Measurements from ENCODE around the gene IFI35. TPM values are rescaled to one million over a fixed set of nuclear protein-coding genes. Genes with fewer than 3 reads are reported as not detected.
"Not testable (repeated sequence)": the region's sequence is repeated elsewhere in the genome, so short reads cannot be mapped to it uniquely, and the experiment has no call there.

IFI35 gene
- total RNA-seq, 2 experiments from 2014 or later = 125 to 137 TPM

GRCh38 chr17:42982266-42982665 lies 24.3 kb upstream of the IFI35 start:
- CTCF ChIA-PET = interaction anchor here (1.2 kb wide), 1 partner anchor 16 kb away, joined by 5 read pairs; the partner anchor contains the start of gene RPL27

GRCh38 chr17:42985225-42985624 lies 21.4 kb upstream of the IFI35 start:
- no peak for DNase-seq
- H3K27me3 Mint-ChIP-seq = no peaks in the 10 kb centered on the region
- ChIA-PET POLR2A (interaction anchor here (1.3 kb wide), 1 partner anchor 13 kb away, joined by 3 read pairs; the partner anchor contains the start of gene RPL27), CTCF (interaction anchor here (0.5 kb wide), 1 partner anchor 219 kb away, joined by 4 read pairs; no protein-coding TSS in a partner anchor)
- no peak overlapping the region for H3K4me3 Mint-ChIP-seq
- H3K9me3 Mint-ChIP-seq = no peaks in the 10 kb centered on the region
- H3K27ac Mint-ChIP-seq = peak overlapping the region; percentile 39
- peaks cover 40% of the 10 kb centered on the region for H3K36me3 Mint-ChIP-seq (ENCODE audit: low read depth)
- H3K4me1 Mint-ChIP-seq = peaks cover 30% of the 10 kb centered on the region

More at GRCh38 chr17:42982266-42982665, 24.3 kb upstream of the IFI35 start:
- Mint-ChIP-seq H3K27me3 (no peaks in the 10 kb centered on the region), H3K36me3 (ENCODE audit: low read depth) (peaks cover 25% of the 10 kb centered on the region), H3K9me3 (no peaks in the 10 kb centered on the region), H3K4me3 (peak overlapping the region; percentile 19), H3K27ac (no peak overlapping the region), H3K4me1 (peaks cover 42% of the 10 kb centered on the region)
- DNase-seq = no peak
- POLR2A ChIA-PET = no interaction called here

- H3K36me3 Mint-ChIP-seq (ENCODE audit: low read depth) = peaks cover 53% of the 10 kb centered on the region
Observed at GRCh38 chr17:42989141-42989540, 17.4 kb upstream of the IFI35 start.

GRCh38 chr17:42989726-42990652 lies 16.6 kb upstream of the IFI35 start:
- CTCF ChIA-PET = interaction anchor here (2.1 to 3.0 kb wide), 2 partner anchors 8 to 165 kb away, joined by 8 to 13 read pairs; partner anchors contain the start of genes BECN1 and RPL27

More at GRCh38 chr17:42989141-42989540, 17.4 kb upstream of the IFI35 start:
- Mint-ChIP-seq H3K27ac (no peak overlapping the region), H3K27me3 (no peaks in the 10 kb centered on the region), H3K9me3 (no peaks in the 10 kb centered on the region), H3K4me3 (no peak overlapping the region), H3K4me1 (peaks cover 13% of the 10 kb centered on the region)
- CTCF ChIA-PET = interaction anchor here (1.1 to 3.0 kb wide), 2 partner anchors 9 to 767 kb away, joined by 3 to 13 read pairs; partner anchors contain the start of gene RPL27
- POLR2A ChIA-PET = no interaction called here
- no peak for DNase-seq

GRCh38 chr17:42991471-42991870 lies 15.1 kb upstream of the IFI35 start:
- CTCF ChIA-PET = interaction anchor here (2.1 kb wide), 1 partner anchor 167 kb away, joined by 8 read pairs; the partner anchor contains the start of gene BECN1

More at GRCh38 chr17:42989726-42990652, 16.6 kb upstream of the IFI35 start:
- no peaks in the 10 kb centered on the region for H3K27me3 Mint-ChIP-seq
- H3K27ac Mint-ChIP-seq = no peak overlapping the region
- no peak for DNase-seq
- POLR2A ChIA-PET = no interaction called here
- no peaks in the 10 kb centered on the region for H3K9me3 Mint-ChIP-seq
- peaks cover 11% of the 10 kb centered on the region for H3K4me1 Mint-ChIP-seq
- no peak overlapping the region for H3K4me3 Mint-ChIP-seq
- H3K36me3 Mint-ChIP-seq (ENCODE audit: low read depth) = peaks cover 52% of the 10 kb centered on the region

GRCh38 chr17:42992872-42993271 lies 13.7 kb upstream of the IFI35 start:
- DNase-seq = no peak
- ChIA-PET CTCF (no interaction called here), POLR2A (no interaction called here)
- H3K27ac Mint-ChIP-seq = peak overlapping the region; percentile 54
- H3K9me3 Mint-ChIP-seq = no peaks in the 10 kb centered on the region
- no peak overlapping the region for H3K4me3 Mint-ChIP-seq
- H3K4me1 Mint-ChIP-seq = peaks cover 14% of the 10 kb centered on the region
- peaks cover 39% of the 10 kb centered on the region for H3K36me3 Mint-ChIP-seq (ENCODE audit: low read depth)
- no peaks in the 10 kb centered on the region for H3K27me3 Mint-ChIP-seq

More at GRCh38 chr17:42991471-42991870, 15.1 kb upstream of the IFI35 start:
- no peak for DNase-seq
- no peaks in the 10 kb centered on the region for H3K27me3 Mint-ChIP-seq
- H3K27ac Mint-ChIP-seq = no peak overlapping the region
- H3K9me3 Mint-ChIP-seq = no peaks in the 10 kb centered on the region
- H3K4me1 Mint-ChIP-seq = peaks cover 3% of the 10 kb centered on the region
- POLR2A ChIA-PET = no interaction called here
- no peak overlapping the region for H3K4me3 Mint-ChIP-seq
- peaks cover 44% of the 10 kb centered on the region for H3K36me3 Mint-ChIP-seq (ENCODE audit: low read depth)

GRCh38 chr17:42993913-42994312 lies 12.7 kb upstream of the IFI35 start:
- H3K9me3 Mint-ChIP-seq, H3K4me3 Mint-ChIP-seq, H3K27ac Mint-ChIP-seq, H3K27me3 Mint-ChIP-seq, POLR2A ChIA-PET, CTCF ChIA-PET, DNase-seq: not testable (repeated sequence)
- Mint-ChIP-seq H3K4me1 (peaks cover 16% of the 10 kb centered on the region), H3K36me3 (ENCODE audit: low read depth) (peaks cover 39% of the 10 kb centered on the region)

- H3K9me3 Mint-ChIP-seq = no peaks in the 10 kb centered on the region
- peaks cover 39% of the 10 kb centered on the region for H3K36me3 Mint-ChIP-seq (ENCODE audit: low read depth)
- ChIA-PET POLR2A (interaction anchor here (0.6 to 1.3 kb wide), 6 partner anchors 11 to 318 kb away, joined by 3 to 6 read pairs (median 3); no protein-coding TSS in a partner anchor), CTCF (interaction anchor here (0.6 to 2.4 kb wide), 21 partner anchors 9 to 289 kb away, joined by 3 to 19 read pairs (median 4); partner anchors contain the start of genes AOC2, BECN1, IFI35 and PTGES3L)
- H3K4me3 Mint-ChIP-seq = peak overlapping the region; percentile 89
- DNase-seq = no peak
- peaks cover 35% of the 10 kb centered on the region for H3K4me1 Mint-ChIP-seq
- H3K27me3 Mint-ChIP-seq = no peaks in the 10 kb centered on the region
- peak overlapping the region; percentile 99 for H3K27ac Mint-ChIP-seq
Observed at GRCh38 chr17:42997390-42997983, 9.1 kb upstream of the IFI35 start.

GRCh38 chr17:42997984-42998938 lies 8.3 kb upstream of the IFI35 start, which contains the start of gene RPL27:
Gene RPL27, plus strand, starts transcription at chr17:42998419. Its CDS starts 332 bp downstream, at chr17:42998751.
- Mint-ChIP-seq H3K27me3 (no peaks in the 10 kb centered on the region), H3K4me3 (peak within 1 kb of the TSS; percentile 89), H3K36me3 (ENCODE audit: low read depth) (peaks cover 38% of the 10 kb centered on the region), H3K4me1 (peaks cover 35% of the 10 kb centered on the region), H3K27ac (peak within 1 kb of the TSS; percentile 99), H3K9me3 (no peaks in the 10 kb centered on the region)
- DNase-seq = peak; percentile 99
- POLR2A ChIA-PET = interaction anchor here (0.9 to 1.4 kb wide), 6 partner anchors 9 to 317 kb away, joined by 3 to 6 read pairs (median 3); partner anchors contain the start of gene IFI35
- CTCF ChIA-PET = interaction anchor here (0.6 to 2.4 kb wide), 20 partner anchors 9 to 289 kb away, joined by 3 to 19 read pairs (median 4); partner anchors contain the start of genes AOC2, BECN1, IFI35 and PTGES3L

GRCh38 chr17:42999003-42999525 lies 7.5 kb upstream of the IFI35 start:
- POLR2A ChIA-PET = interaction anchor here (1.4 kb wide), 1 partner anchor 8 kb away, joined by 3 read pairs; the partner anchor contains the start of gene IFI35
- CTCF ChIA-PET = interaction anchor here (0.5 to 2.1 kb wide), 4 partner anchors 8 to 50 kb away, joined by 3 to 19 read pairs (median 6); partner anchors contain the start of gene IFI35
- no peaks in the 10 kb centered on the region for H3K9me3 Mint-ChIP-seq
- H3K36me3 Mint-ChIP-seq (ENCODE audit: low read depth) = peaks cover 44% of the 10 kb centered on the region
- peaks cover 37% of the 10 kb centered on the region for H3K4me1 Mint-ChIP-seq
- H3K27me3 Mint-ChIP-seq = no peaks in the 10 kb centered on the region
- peak overlapping the region; percentile 99 for H3K27ac Mint-ChIP-seq
- peak overlapping the region; percentile 89 for H3K4me3 Mint-ChIP-seq
- DNase-seq = no peak

- DNase-seq, H3K27me3 Mint-ChIP-seq, POLR2A ChIA-PET, H3K4me3 Mint-ChIP-seq, H3K9me3 Mint-ChIP-seq: not testable (repeated sequence)
- CTCF ChIA-PET = interaction anchor here (1.4 to 1.6 kb wide), 2 partner anchors 11 to 30 kb away, joined by 3 to 4 read pairs; no protein-coding TSS in a partner anchor
- Mint-ChIP-seq H3K27ac (peak overlapping the region; percentile 71), H3K4me1 (peaks cover 36% of the 10 kb centered on the region), H3K36me3 (ENCODE audit: low read depth) (peaks cover 40% of the 10 kb centered on the region)
Observed at GRCh38 chr17:43000894-43001293, 5.7 kb upstream of the IFI35 start.

All from activated CD4-positive, alpha-beta T cell treated with anti-CD3 and anti-CD28 coated beads, Interleukin-2, amount 10 ng/mL, durations not matched to agents 7 days and 5 days (primary cell).